ENCODE results near the gene NPRL2. TPM values are rescaled to one million over a fixed set of nuclear protein-coding genes. Genes with fewer than 3 reads are reported as not detected.

Gene NPRL2
- total and polyA plus RNA-seq, 2 donors (not counting 1 experiment from before 2014, with no cell fraction given): 21.4 to 27.2 TPM

GRCh38 chr3:50371133-50371685 lies 20.6 kb upstream of the NPRL2 start:
- no peaks in the 10 kb centered on the region for H3K9me3 ChIP-seq (ENCODE audit: control insufficient read depth, insufficient read depth, low read depth, low read length)
- no peak overlapping the region for H3K4me3 ChIP-seq (replicated peaks in 1 of 4; ENCODE audit: control extremely low read depth in 1 of 4, insufficient read depth in 1 of 4, low read depth in 3 of 4, low read length in 4 of 4)
- H3K79me2 ChIP-seq (ENCODE audit: control insufficient read depth, insufficient read depth, low read length): no peaks in the 10 kb centered on the region
- H3K4me2 ChIP-seq (ENCODE audit: extremely low read depth, insufficient read depth, low read length): no peak overlapping the region
- H3K36me3 ChIP-seq (ENCODE audit: control insufficient read depth, insufficient read depth, low read length): no peaks in the 10 kb centered on the region
- H2AFZ ChIP-seq (ENCODE audit: low read length): no peak overlapping the region
- peak in 1 of 2 donors; percentile 24 for DNase-seq (ENCODE audit: low read depth in 2 of 2)
- H3K9ac ChIP-seq (ENCODE audit: insufficient read depth, low read length): no peak overlapping the region
- TF ChIP-seq CTCF (conservative IDR thresholded peaks at IDR 0.05 in 1 of 2, IDR thresholded peaks at IDR 0.05 in 1 of 2; ENCODE audit: low read depth in 1 of 2, low read length in 2 of 2) (no peak), EZH2 (IDR thresholded peaks at IDR 0.05; ENCODE audit: low read length, missing control alignments) (no peak)
- peaks cover 3% of the 10 kb centered on the region for H3K27me3 ChIP-seq (ENCODE audit: control insufficient read depth, insufficient read depth, low read length)
- no peak overlapping the region for H3K27ac ChIP-seq (ENCODE audit: insufficient read depth, low read length)
- H3K4me1 ChIP-seq (ENCODE audit: control insufficient read depth, extremely low read depth, insufficient read depth, low read length): no peaks in the 10 kb centered on the region
- H4K20me1 ChIP-seq (ENCODE audit: control insufficient read depth, extremely low read depth, insufficient read depth, low read length): no peaks in the 10 kb centered on the region

- H3K79me2 ChIP-seq (ENCODE audit: control insufficient read depth, insufficient read depth, low read length): no peaks in the 10 kb centered on the region
- no peak overlapping the region for H3K4me2 ChIP-seq (ENCODE audit: extremely low read depth, insufficient read depth, low read length)
- no peaks in the 10 kb centered on the region for H3K9me3 ChIP-seq (ENCODE audit: control insufficient read depth, insufficient read depth, low read depth, low read length)
- H3K27ac ChIP-seq (ENCODE audit: insufficient read depth, low read length): no peak overlapping the region
- H3K9ac ChIP-seq (ENCODE audit: insufficient read depth, low read length): no peak overlapping the region
- H3K4me1 ChIP-seq (ENCODE audit: control insufficient read depth, extremely low read depth, insufficient read depth, low read length): no peaks in the 10 kb centered on the region
- TF ChIP-seq CTCF (conservative IDR thresholded peaks at IDR 0.05 in 1 of 2, IDR thresholded peaks at IDR 0.05 in 1 of 2; ENCODE audit: low read depth in 1 of 2, low read length in 2 of 2): peak in 1 of 2 donors; percentile 36
- TF ChIP-seq EZH2 (IDR thresholded peaks at IDR 0.05; ENCODE audit: low read length, missing control alignments): no peak
- H3K27me3 ChIP-seq (ENCODE audit: control insufficient read depth, insufficient read depth, low read length): peaks cover 3% of the 10 kb centered on the region
- H3K4me3 ChIP-seq (replicated peaks in 1 of 4; ENCODE audit: control extremely low read depth in 1 of 4, insufficient read depth in 1 of 4, low read depth in 3 of 4, low read length in 4 of 4): no peak overlapping the region
- peak in 1 of 2 donors; percentile 52 for DNase-seq (ENCODE audit: low read depth in 2 of 2)
- H4K20me1 ChIP-seq (ENCODE audit: control insufficient read depth, extremely low read depth, insufficient read depth, low read length): no peaks in the 10 kb centered on the region
- H2AFZ ChIP-seq (ENCODE audit: low read length): no peak overlapping the region
- no peaks in the 10 kb centered on the region for H3K36me3 ChIP-seq (ENCODE audit: control insufficient read depth, insufficient read depth, low read length)
These were observed 20.0 kb upstream of the NPRL2 start for GRCh38 chr3:50370594-50370993.

GRCh38 chr3:50369012-50369670 lies 18.6 kb upstream of the NPRL2 start:
- Histone ChIP-seq H3K4me1 (ENCODE audit: control insufficient read depth, extremely low read depth, insufficient read depth, low read length) (peaks cover 3% of the 10 kb centered on the region), H2AFZ (ENCODE audit: low read length) (no peak overlapping the region), H3K79me2 (ENCODE audit: control insufficient read depth, insufficient read depth, low read length) (no peaks in the 10 kb centered on the region), H3K4me2 (ENCODE audit: extremely low read depth, insufficient read depth, low read length) (no peak overlapping the region), H3K4me3 (replicated peaks in 1 of 4; ENCODE audit: control extremely low read depth in 1 of 4, insufficient read depth in 1 of 4, low read depth in 3 of 4, low read length in 4 of 4) (no peak overlapping the region), H3K27ac (ENCODE audit: insufficient read depth, low read length) (no peak overlapping the region), H3K9ac (ENCODE audit: insufficient read depth, low read length) (no peak overlapping the region), H4K20me1 (ENCODE audit: control insufficient read depth, extremely low read depth, insufficient read depth, low read length) (no peaks in the 10 kb centered on the region), H3K27me3 (ENCODE audit: control insufficient read depth, insufficient read depth, low read length) (peaks cover 3% of the 10 kb centered on the region), H3K9me3 (ENCODE audit: control insufficient read depth, insufficient read depth, low read depth, low read length) (no peaks in the 10 kb centered on the region), H3K36me3 (ENCODE audit: control insufficient read depth, insufficient read depth, low read length) (no peaks in the 10 kb centered on the region)
- no peak for DNase-seq (ENCODE audit: low read depth in 2 of 2)
- TF ChIP-seq CTCF (conservative IDR thresholded peaks at IDR 0.05 in 1 of 2, IDR thresholded peaks at IDR 0.05 in 1 of 2; ENCODE audit: low read depth in 1 of 2, low read length in 2 of 2) (no peak), EZH2 (IDR thresholded peaks at IDR 0.05; ENCODE audit: low read length, missing control alignments) (no peak)
